Measurements from ENCODE around the gene ADGRD1.

Gene ADGRD1

GRCh38 chr12:131072451-131073230 is 118.9 kb downstream of the ADGRD1 start:
- peak in 8 of 42 donors; percentile 0 to 20 (median 7) for DNase-seq
- intact Hi-C loops (cut with DNase I): no loop called here

DNA sequence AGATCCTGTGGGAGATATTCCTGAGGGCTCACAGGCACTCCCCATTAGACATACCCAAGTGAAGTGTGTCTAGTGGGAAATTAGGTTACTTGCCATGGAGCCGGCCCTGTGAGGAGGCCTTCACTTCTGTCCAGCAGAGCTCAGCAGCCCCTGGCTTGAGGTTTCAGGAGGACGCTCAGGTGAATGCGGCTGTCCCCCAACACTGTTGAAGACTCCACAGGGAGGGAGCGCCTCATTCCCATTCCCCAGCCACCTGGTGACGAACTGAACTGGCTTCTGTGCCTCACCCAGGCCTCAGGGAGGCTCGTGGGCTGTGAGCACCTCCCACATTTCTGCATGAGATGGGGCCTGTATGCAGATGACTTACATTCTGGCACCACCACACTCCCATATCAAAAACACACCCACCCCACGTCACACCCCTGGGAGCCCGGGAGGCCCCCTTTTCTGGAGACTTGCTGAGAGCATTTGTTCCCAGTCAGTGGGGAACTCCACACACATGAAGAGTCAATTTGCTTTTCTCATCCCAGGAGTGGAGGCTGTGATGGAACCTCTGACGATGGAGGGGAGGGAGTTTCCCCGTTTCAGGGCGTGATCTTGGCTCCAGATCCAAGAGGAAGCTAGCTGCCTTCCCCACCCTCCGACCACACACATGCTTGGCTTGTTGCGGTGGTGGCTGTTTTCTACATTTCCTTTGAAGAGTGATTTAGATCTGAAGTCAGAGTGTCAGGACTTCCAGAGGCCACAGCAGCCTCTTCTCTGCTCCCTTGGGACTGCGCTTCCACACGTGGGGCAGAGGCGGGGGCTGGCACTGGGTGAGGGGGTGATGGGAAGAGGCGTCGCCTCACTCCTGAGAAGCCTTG is 120.7 kb downstream of the ADGRD1 start:
- intact Hi-C loops (cut with DNase I): no loop called here
- DNase-seq: peak in 18 of 42 donors; percentile 2 to 67 (median 26)

GRCh38 chr12:131075194-131075593 is 121.5 kb downstream of the ADGRD1 start:
- intact Hi-C loops (cut with DNase I): no loop called here
- peak in 5 of 42 donors; percentile 0 to 25 (median 7) for DNase-seq

GRCh38 chr12:131075611-131076010 is 121.9 kb downstream of the ADGRD1 start:
- DNase-seq: peak in 4 of 42 donors; percentile 4 to 19 (median 6)
- intact Hi-C loops (cut with DNase I): no loop called here

GRCh38 chr12:131076296-131076695 is 122.6 kb downstream of the ADGRD1 start:
- intact Hi-C loops (cut with DNase I): no loop called here
- peak in 6 of 42 donors; percentile 1 to 18 (median 4) for DNase-seq

DNA sequence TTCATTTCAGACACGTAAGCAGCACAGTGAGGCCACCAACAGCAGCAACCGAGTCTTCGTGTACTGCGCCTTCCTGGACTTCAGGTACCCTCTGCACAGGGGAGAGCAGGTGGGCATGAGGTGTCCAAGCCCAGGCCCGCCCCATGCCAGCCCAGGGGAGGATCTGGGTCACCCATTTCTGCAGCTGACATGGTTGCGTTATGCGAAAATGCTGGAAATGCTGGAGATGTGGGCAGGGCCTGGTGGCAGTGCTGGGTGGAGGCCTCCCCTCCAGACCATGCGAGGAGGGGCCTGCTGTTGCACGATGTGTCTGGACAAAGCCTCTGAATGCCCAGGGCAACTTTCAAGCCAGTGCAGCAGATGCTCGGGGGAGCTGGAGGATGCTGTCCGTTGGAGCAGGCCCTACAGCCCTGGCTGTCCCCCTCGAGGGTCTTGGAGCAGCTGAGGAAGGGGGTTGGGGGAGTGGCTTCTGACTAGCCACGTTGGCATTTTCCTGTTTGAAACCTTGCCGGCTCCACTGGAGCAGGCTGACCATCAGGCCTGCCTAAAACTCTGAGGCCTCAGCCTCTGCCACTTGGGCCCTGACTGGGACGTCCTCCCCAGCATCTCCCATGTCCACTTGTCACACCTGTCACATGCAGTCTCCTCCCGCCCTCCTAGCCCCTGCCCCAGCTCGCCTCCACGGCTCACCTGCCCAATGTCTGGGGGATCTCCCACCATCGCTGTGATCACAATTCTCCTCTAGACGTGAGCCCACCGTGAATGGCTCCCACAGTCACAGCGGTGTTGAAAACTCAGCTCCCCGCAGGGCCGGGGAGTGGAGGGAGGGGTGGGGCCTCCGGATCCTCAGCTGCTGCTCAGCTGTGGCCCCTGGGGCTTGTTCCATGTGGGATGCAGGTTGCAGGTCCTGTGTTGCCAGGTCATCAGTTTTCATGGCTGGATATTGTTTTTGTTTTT is 123.4 kb downstream of the ADGRD1 start:
- intact Hi-C loops (cut with DNase I): no loop called here

DNA sequence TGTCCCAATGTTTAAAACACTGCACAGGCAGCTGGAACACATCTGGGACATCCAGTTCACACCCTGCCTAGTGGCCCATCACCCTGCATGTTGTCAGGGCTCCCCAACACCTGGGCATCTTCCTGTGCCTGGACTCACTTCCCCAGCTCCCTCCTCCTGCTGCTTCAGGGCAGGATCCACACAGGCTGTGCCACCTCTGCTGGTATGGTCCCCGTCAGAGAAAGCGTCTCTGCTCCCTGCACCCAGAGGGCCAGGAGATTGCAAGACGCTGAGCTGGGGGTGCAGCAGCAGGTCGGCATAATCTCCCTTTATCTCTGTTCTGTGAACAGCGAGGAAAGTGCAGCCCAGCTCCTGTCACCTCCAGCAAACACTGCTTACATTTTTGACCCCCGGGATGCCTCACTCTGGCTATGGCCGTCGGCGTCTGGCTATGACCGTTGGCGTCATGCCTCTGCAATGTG is 124.3 kb downstream of the ADGRD1 start:
- intact Hi-C loops (cut with DNase I): no loop called here
- DNase-seq: peak in 5 of 42 donors; percentile 10 to 30 (median 14)

More for the DNA sequence above, 123.4 kb downstream of the ADGRD1 start:
- peak in 7 of 42 donors; percentile 1 to 34 (median 11) for DNase-seq

DNA sequence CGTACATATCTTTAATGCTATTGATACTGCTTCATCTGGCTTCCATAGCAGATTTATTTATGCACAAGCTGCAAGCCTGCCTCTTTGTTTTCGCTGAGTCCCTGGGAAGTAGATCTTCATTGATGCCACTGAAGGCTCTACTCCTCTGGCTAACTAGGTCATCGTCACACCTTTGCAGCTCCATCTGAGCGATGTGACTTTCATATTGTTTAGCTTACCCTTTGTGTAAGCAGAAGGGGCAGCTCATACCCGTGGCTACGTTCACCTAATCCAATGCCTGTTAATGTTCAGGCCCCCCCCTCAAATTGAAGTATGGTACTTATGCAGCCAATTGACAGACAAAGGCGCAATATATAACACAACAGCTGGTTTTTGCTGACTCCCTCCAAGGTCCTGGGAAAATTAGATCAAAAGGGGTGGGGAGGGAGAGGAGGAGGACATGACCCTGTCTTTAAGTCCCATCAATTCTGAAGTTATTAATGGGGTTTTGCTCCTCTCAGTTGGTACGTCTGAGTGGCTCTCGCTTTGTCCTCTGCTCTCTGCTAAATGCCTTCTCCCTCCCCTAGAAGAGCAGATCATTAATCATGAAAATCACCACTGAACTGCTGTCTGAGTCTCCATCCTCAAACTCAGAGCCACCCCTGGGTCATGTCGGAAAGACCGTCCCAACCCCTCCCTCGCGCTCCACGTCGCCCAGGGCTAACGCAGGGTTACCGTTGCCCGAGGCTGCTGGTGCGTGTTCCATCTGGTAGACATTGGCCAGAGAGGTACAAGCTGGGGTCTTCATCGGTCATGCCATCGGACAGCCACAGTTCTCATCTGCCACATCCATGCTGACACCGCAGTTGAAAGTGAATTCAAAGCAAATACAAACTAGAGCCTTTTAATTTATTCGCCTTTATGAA is 128.8 kb downstream of the ADGRD1 start:
- intact Hi-C loops (cut with DNase I): no loop called here
- peak in 10 of 42 donors; percentile 1 to 36 (median 9) for DNase-seq

- DNase-seq: peak in 17 of 42 donors; percentile 1 to 22 (median 8)
These were observed 130.8 kb downstream of the ADGRD1 start for GRCh38 chr12:131084341-131085011.

DNA sequence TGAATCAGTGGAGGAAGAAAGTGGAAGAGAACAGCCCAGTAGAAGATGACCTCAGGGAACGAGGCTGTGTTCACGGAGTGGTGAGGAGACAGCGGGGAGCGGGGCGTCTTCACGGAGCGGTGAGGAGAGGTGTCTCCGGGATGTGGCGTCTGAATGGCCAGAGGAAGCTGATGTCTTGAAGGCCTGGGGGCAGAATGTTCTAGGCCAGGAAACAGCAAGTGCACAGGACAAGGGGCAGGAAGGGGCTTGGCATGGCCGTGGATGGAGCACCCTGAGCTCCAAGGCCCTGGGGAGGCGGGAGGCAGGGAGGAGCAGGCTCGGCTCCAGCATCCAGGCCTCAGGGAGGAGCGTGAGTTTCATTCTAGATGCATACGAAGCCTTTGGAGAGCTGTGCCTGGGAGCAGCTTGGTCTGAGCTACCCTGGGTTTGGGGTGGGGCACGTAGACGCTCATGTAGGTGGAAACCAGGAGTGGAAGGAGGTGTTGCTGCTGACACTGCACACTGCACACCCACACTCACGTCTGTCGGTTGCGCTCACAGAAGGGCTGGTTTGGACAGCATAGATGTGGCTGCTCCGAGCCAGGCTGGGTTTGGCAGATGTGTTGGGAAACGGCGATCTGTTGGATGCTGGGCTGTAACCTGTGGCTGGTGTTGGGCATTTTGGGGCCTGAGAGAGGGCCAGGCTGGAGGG is 131.6 kb downstream of the ADGRD1 start:
- intact Hi-C loops (cut with DNase I): no loop called here
- peak in 31 of 42 donors; percentile 10 to 79 (median 39) for DNase-seq

More at GRCh38 chr12:131084341-131085011, 130.8 kb downstream of the ADGRD1 start:
- intact Hi-C loops (cut with DNase I): no loop called here

GRCh38 chr12:131085816-131086591 is 132.3 kb downstream of the ADGRD1 start:
- peak in 15 of 42 donors; percentile 4 to 37 (median 12) for DNase-seq
- intact Hi-C loops (cut with DNase I): no loop called here

DNA sequence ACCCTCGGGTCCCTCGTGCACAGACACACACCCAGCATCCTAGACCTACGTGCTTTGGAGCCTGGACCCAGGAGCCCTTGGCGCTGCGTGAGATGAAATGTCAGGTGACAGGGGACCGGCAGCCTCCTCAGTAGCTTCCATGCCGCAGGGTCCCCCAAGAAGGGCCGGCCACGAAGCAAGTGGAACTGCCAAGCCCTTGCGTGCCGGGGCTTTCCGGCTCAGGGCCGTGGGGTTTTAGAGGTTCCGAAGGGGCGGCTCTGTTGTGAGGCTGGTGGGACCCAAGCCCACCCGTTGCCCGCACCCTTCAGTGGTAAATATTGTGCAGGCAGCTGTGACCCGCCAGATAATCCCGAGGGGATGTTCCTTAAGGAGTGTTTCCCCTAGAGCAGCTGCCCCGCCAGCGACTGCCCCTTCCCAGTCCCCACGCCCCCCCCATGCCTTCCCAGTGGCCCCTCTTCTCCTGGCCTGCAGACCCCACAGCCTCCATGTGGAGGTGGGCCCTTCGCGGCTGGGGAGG is 133.7 kb downstream of the ADGRD1 start:
- intact Hi-C loops (cut with DNase I): no loop called here
- peak in 19 of 42 donors; percentile 2 to 42 (median 13) for DNase-seq

DNA sequence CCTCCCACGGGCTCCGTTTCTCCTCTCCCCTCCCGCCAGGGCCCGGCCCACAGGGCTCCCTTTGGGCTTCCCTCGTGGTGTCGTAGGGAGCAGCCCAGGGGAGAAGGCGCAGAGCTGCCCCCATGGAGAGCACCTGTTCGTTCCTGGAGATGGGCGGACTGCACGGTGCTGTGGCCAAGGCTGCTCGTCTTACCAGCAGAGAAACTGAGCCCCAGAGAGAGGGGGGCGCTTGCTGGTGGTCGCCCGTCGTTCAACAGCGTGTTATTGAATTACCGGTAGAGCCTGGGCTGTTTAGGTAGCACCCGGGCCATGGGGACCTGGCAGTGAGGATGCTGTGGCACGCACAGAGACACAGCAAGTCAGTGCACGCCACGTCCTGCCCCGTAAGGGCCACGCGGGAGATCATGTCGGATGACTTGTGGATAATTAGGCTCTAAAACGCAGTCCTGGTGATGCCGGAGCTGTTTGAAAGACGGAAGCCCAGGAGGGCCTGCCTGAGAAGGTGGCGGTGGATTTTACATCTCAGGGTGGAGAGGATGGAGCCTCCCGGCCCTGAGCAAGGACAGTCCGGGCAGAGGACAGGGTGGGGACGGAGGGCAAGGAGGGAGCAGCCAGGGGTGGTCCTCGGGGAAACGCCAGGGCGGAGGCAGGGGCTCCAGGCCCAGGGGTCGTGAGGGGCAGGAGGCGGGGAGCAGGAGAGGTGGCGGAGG is 134.4 kb downstream of the ADGRD1 start:
- DNase-seq: peak in 20 of 42 donors; percentile 1 to 36 (median 12)

GRCh38 chr12:131088701-131089530 is 135.2 kb downstream of the ADGRD1 start:
- intact Hi-C loops (cut with DNase I): no loop called here
- DNase-seq: peak in 19 of 42 donors; percentile 3 to 32 (median 11)

More for the DNA sequence above, 134.4 kb downstream of the ADGRD1 start:
- intact Hi-C loops (cut with DNase I): no loop called here
